Cardiac fibroblast (primary cell): ENCODE measurements around the gene CFAP74.

Source experiments
- DNase-seq, 2 donors: peaks; one replicate each; pipeline versions ENCODE4 v3.0.0 to v3.0.0-alpha.2; 2010; ENCODE audit warnings: low read depth in 2 of 2
- H3K4me3 ChIP-seq, 2 donors: replicated peaks in 1 of 2; 1 replicate in 1 of 2; 2 replicates in 1 of 2; pipeline ENCODE4 v1.5.1; 2011; ENCODE audit warnings: low read depth in 2 of 2, low read length in 2 of 2, mild to moderate bottlenecking in 2 of 2, moderate library complexity in 1 of 2
- TF ChIP-seq, protein P1 (sequence below): IDR thresholded peaks from one replicate; pipeline ENCODE4 v1.5.1; 2011; ENCODE audit warnings: low read depth, mild to moderate bottlenecking, low read length, inconsistent platforms

Gene CFAP74

DNA sequence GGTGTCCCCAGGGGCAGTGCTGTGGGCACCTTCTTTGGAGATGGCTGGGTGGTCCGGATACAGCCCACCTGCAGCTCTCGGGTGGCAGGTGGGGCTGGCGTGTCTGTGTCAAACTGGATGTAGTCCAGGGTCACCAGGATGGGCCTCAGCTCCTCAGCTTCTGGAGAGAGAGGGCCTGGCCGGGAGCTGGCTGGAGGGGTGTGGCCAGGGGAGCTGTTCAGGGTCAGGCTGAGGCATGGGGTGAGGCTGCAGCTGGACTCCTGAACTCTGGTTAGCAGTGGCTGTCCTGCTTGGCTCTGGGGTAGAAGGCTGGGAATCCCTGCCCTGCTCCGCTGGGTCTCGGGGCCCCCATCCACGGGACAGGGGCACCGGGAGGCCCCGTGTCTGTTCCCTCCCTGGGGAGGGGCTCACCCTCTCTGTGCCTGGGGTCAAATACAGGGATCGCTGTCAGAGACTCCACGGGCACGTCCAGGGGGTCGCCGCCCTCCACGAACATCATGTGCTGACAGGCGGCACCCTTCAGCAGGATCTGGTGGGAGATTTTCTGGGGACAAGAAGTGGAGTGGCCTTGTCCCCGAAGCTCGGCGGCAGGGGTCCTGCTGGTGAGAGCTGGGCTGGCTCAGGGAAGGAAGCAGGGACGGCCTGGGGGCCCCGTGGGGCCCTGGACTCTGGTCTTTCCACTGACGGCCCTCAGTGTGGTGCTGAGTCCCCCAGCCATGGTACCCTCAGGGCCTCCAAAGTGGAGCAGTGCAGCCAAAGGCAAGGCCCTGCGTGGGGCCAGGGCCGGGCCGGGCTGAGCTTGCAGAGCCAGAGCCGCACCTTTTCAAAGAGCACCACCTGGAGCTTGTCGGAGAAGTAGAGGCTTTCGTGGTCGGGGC, 80.4 kb downstream of the CFAP74 start:
- DNase-seq = no peak
- TF ChIP-seq, protein P1, sequence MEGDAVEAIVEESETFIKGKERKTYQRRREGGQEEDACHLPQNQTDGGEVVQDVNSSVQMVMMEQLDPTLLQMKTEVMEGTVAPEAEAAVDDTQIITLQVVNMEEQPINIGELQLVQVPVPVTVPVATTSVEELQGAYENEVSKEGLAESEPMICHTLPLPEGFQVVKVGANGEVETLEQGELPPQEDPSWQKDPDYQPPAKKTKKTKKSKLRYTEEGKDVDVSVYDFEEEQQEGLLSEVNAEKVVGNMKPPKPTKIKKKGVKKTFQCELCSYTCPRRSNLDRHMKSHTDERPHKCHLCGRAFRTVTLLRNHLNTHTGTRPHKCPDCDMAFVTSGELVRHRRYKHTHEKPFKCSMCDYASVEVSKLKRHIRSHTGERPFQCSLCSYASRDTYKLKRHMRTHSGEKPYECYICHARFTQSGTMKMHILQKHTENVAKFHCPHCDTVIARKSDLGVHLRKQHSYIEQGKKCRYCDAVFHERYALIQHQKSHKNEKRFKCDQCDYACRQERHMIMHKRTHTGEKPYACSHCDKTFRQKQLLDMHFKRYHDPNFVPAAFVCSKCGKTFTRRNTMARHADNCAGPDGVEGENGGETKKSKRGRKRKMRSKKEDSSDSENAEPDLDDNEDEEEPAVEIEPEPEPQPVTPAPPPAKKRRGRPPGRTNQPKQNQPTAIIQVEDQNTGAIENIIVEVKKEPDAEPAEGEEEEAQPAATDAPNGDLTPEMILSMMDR = no peak
- H3K4me3 ChIP-seq = no peak overlapping the region

GRCh38 chr1:1922702-1922955, 81.0 kb downstream of the CFAP74 start:
- no peak for DNase-seq
- no peak overlapping the region for H3K4me3 ChIP-seq
- TF ChIP-seq, protein P1 = no peak

DNA sequence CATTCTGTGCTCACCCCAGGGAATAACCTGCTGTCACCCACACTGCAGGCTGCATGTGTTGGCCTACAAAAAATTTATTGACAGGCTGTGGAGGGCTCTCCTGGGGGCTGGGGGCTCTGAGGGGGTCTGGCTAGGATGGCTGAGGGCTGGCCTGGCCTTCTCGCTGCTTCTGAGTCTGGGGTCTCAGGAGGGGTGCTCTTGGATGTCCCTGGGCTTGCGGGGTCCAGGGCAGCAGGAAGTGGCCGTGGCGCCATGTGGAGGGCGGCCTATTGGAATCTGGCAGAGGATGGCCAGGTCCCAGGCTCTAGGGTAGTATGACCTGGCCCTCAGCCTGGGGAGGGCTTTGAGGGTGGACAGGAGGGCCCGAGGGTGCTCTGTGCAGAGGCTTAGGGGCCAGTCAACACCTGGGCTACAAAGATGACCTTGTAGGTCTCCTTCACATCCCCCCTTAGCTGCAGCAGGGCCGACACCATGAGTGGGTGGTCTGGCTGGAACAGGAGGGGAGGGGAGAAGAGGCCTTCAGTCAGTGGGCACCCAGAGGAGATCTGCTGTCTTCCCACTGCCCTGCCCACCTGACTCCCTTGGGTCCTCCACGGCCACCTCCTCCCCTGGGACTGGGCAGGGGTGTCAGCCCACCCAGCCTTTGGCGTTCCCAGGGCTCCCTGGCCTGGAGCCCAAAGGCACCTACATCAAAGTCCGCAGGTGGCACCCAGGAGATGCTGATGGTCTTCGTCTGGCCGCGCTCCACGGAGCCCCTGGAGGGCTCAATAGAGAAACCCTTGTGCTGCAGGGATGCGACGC, 81.5 kb downstream of the CFAP74 start:
- TF ChIP-seq, protein P1 = no peak

DNA sequence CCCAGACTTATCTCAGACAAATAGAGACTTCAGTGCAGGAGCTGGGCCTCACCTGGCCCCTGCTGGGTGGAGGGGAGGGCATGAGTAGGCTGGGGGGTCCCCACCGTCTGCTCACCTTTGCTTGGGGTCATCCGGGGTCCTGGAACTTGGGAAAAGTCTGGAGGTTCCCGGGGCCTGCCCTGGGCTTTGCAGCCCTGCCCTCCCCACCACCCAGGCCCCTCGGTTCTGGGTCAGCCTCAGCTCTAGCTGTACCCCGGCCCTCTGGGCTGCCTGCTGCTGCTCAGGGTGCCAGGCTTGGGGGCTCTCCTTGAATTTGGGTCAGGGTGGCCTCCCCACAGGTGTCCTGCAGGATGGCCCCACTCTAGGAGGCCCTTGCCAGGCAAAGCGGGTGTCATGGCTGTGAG, 82.1 kb downstream of the CFAP74 start:
- no peak overlapping the region for H3K4me3 ChIP-seq
- no peak for DNase-seq
- TF ChIP-seq, protein P1 = no peak

More for the DNA sequence above, 81.5 kb downstream of the CFAP74 start:
- no peak for DNase-seq
- no peak overlapping the region for H3K4me3 ChIP-seq

GRCh38 chr1:1920608-1921458, 82.8 kb downstream of the CFAP74 start:
- no peak for DNase-seq
- H3K4me3 ChIP-seq = no peak overlapping the region
- TF ChIP-seq, protein P1 = no peak

- DNase-seq = no peak
- no peak overlapping the region for H3K4me3 ChIP-seq
- TF ChIP-seq, protein P1 = no peak
Measured at GRCh38 chr1:1920057-1920607, 83.5 kb downstream of the CFAP74 start.
